ENCODE data around the gene GNAS.
"Not testable (repeated sequence)": the region's sequence is repeated elsewhere in the genome, so short reads cannot be mapped to it uniquely, and the experiment has no call there.

GNAS gene

GRCh38 chr20:58941471-58941870, 89.0 kb downstream of the GNAS start:
- no peak for DNase-seq

DNA sequence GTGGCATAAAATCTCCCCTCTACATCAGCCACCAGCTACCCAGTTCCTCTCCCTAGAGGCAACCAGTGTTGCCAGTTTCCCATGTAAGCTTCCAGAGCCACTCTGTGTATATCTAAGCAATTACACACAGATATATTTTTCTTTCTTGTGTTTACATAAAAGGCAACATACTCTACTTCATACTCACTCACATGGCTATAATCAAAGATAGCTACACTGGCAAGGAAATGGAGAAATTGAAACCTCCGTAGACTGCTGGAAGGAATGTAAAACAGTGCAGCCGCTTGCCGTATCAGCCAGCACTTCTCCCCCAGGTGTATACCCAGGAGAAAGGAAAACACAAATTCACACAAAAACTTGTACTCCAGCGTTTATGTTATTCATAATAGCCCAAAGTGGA, 90.0 kb downstream of the GNAS start:
- DNase-seq, result no peak

- no peak for DNase-seq
Measured at GRCh38 chr20:58944610-58945009, 92.1 kb downstream of the GNAS start.

- no peak for DNase-seq
Measured at GRCh38 chr20:58945965-58946631, 93.6 kb downstream of the GNAS start.

DNA sequence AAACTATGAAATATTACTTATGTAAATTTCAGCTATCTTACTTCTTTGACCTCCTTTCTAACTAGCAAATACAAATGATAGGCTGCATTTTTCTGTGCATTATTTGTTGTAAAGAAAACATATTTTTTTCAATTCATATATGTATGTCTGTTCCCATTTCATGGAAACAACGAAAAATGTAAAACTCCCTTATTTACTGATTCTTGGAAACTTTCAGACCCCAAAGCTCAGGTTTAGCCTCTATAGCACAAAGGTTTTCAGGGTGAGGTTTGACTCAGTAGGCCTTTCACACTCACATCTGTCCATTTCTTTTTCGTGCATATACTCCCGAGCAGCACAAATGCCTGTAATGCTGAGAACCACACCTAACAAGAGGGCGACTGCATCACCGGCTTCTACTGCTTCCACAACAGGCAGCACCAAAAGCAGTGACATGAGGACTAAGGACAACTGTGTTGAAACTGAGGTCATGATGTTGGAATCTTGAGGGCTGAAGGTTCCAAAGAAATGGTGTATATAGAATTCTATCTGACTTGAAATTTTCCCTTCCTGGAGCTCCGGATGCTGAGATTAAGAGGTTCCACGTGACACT, 95.4 kb downstream of the GNAS start:
- not testable (repeated sequence) for DNase-seq

DNA sequence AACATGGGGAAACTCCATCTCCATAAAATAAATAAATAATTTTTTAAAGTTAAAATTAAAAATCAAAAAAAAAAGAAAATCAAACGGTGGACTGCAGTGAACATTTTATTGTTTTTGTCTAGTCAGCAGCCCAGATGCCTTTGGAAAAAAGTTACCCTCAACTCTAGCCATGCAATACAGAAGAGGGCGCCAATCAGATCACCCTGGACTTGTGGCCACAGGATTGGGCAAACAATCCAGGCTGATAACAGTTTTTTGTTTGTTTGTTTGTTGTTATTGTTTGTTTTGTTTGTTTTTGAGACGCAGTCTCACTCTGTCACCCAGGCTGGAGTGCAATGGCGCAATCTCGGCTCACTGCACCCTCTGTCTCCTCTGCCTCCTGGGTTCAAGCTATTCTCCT, 98.1 kb downstream of the GNAS start:
- DNase-seq, result no peak

- no peak for DNase-seq
Measured at GRCh38 chr20:58953050-58953449, 100.5 kb downstream of the GNAS start.

- peak; percentile 33 for DNase-seq
Measured at GRCh38 chr20:58956078-58956477, 103.6 kb downstream of the GNAS start.

DNA sequence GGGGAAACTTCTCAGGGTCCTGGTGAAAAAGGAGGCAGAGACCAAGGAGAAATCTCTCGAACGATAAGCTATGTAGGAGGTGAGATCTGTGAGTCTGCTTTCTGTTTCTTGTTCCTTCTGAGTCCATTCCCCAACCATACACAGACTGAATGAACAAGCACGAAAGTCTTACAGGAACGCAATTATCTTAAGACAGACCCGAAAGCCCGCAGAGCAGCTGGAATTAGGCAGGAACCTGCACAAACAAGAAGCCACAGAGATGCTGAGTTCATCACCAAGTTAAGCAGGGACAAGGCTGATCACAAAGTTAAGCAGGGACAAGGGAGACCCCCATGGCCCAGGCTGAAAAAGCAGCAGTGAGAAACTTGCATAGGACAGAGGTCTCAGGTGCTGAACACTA, 107.1 kb downstream of the GNAS start:
- no peak for DNase-seq
